Stimulated activated CD4-positive, alpha-beta T cell treated with anti-CD3 and anti-CD28 coated beads, Interleukin-4, amount 100 ng/mL, for 1 hour (primary cell): ENCODE data around the gene KCNAB1.
"Not testable (repeated sequence)": the region's sequence is repeated elsewhere in the genome, so short reads cannot be mapped to it uniquely, and the experiment has no call there.

Experiments
- DNase-seq: peaks from one replicate; pipeline ENCODE4 v3.0.0-alpha.2; 2020

Gene KCNAB1

DNA sequence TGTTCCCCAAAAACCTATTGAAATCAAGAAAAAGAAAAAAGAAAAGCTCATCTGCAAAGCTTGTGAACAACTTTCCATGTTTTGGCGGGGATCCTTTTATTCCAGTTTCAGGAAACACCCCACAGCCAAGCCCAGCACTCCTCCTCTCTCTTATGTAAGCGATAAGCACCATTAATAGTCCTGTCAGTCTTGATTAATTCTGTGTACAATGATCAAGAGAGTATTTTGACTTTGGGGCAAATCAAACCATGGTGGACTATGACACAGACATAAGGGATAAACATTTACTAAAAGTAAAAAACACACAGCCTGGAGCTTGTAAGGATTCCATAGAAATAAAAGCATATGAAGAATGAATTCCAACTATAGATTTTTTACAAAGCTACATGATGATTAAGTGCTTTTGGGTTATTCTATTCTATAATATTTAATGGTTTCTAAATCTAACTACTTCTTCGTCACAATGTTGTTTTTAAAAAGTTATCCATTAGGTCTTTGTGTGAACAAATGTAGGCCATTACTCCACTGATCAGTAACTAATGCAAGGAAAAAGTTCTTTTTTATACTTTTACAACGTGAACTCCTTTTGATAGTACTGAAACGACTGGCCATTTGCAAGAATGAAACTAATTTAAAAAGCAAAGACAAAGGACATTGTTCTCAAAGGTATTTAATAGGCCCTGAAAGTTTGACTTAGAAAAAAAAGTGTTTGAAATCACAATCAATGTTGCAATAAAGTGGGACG lies 106.5 kb downstream of the KCNAB1 start:
- no peak for DNase-seq

DNA sequence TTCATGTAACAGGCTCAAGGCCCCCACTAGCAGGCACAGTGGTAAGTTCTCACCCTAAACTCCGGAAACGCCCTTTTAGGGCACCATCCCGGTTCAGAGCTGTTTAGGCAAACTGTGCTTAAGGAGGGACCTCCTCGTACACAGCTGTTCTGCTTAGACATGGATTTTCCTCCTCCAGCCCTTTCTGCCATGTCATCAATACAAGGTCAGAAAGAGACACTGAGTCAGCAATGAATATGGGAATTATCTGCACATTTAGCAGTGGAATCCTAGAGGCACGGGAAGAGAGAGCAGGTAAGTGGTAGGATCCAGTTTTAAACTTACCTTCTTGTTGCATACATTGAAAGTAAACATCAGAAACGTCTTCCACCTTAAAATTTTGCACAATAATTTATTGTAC lies 107.3 kb downstream of the KCNAB1 start:
- no peak for DNase-seq

DNA sequence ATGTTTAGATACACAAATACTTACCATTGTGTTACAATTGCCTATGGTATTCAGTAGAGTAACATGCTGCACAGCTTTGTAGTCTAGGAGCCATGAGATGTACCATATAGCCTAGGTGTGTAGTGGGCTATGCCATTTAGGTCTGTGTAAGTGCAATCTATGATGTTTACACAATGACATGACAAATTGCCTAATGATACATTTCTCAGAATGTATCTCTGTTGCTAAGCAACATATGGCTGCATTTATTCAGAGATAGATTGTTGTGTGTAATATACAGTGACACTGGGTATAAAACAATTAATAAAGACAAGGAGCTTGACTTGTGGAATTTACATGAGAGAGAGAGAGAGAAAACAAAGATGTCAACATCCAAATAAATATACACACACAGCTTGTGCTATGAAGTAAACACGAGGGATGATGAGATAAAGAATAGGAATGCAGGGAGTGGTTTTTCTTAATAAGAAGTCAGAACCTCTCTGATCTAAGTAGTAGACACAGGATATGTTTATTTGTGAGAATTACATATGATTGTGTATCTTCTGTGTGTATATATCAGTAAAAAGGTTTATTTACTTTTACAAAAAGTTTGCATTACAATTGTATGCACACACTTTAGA lies 110.0 kb downstream of the KCNAB1 start:
- DNase-seq: no peak

DNA sequence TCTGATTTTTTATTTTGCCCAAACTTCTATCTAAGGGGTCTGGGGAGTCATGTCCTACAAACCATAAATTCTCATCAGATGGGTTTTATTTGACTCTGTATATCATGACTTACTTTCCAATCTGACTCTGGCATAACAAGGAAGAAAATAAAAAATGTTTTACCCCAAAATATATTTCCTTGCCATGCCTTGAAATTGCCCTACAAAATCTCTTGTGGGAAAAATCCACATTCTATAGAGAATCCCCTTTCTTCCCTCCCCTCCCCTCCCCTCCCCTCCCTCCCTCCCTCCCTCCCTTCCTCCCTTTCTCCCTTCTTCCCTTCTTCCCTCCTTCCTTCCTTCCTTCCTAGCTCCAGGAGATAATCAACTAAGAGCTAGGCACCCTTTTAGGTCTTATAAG lies 110.8 kb downstream of the KCNAB1 start:
- DNase-seq: not testable (repeated sequence)

DNA sequence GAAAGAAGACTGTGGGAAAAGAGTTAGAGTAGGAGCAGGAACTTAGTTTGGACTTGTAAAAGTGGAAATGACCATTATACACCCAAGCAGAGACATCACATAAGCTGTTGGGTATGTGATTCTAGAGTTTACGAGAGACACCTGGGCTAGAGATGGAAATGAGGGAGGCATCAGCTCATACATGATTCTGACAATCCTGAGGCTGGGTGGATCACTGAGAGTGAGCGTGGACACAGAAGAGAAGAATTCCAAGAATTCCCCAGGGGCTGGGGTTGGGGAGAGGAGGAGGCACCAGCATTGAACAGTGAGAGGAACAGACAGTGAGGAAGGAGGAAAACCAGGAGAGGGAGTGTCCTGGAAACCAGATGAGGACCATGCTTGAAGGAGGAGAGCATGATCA lies 113.5 kb downstream of the KCNAB1 start:
- DNase-seq: no peak

DNA sequence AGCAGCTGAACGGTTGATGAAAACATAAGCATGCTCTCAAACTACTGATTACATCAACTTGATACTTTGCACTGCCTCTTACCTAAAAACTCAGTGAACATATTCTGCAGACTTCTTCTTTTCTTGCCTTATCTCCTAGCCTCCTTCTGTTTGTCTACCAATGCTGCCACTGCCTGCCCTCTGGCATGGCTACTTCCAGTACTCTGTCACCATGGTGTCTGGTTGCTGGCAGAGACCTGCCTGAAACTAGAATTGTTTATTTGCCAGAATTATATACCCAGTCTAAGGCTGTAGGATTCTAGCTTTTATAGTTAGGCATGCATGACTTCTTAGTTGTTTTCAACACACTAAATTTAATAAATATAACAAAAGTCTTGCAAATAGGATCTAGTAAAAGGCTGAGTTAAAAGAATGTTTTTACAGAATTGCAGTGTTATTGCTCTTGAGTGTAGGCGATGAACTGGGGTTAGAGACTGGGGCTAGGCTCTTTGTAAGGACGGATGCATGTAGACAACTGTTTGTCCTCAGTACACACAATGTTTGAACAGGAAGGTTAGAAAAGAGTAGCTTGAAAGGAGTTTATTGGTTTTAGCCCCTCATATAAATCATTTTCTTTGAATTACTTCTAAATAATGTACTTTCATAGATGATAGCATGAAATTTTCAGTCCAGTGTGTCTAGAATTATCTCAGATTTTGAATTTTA lies 116.3 kb downstream of the KCNAB1 start:
- no peak for DNase-seq

DNA sequence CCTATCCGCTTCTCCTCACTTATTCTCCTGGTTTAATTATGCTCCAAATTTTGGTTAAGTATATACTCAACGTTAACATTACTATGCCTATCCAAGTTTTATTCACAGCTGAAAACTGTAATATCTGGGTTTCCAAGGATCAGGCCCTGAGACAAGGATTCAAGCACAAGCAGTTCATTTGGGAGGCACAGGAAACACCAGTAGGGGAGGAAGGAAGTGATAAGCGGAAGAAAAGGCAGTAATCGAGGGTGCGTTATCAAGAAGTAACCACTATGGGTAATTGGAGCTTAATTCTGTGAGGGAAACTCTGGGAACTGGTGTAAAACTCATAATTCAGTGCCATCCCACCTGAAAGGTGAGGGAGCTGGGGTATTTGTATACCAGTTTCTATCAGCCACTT lies 120.3 kb downstream of the KCNAB1 start:
- no peak for DNase-seq

DNA sequence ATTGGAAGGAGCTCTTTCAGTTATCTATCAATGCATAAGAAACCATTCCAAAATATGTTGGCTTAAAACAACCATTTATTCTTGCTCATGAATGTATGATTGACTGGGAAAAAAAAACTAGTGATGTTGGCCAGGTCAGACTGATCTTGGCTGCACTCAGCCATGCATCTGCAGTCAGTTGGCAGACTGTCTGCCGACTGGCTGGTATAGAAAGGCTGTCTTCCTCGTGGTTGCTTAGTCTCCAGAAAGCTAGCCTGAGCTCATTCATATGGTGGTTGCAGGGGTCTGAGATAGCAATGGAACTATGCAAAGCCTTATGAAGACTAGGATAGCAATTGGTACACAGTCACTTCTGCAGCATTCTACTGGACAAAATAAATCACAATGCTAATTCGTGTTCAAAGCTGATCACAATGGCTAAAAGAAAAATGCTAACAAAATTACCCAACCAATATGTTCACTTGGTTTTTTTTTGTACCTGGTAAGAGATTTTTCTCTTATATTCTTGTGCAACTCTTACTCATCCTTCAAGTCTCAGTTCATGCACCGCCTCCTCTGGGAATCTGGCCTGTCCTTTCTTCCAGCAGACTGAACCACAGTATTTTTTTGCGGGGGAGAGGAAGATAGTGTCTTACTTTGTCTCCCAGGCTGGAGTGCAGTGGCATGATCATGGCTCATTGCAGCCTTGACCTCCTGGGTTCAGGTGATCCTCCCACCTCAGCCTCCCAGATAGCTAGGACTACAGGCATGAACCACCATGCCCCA lies 126.8 kb downstream of the KCNAB1 start:
- DNase-seq: no peak

DNA sequence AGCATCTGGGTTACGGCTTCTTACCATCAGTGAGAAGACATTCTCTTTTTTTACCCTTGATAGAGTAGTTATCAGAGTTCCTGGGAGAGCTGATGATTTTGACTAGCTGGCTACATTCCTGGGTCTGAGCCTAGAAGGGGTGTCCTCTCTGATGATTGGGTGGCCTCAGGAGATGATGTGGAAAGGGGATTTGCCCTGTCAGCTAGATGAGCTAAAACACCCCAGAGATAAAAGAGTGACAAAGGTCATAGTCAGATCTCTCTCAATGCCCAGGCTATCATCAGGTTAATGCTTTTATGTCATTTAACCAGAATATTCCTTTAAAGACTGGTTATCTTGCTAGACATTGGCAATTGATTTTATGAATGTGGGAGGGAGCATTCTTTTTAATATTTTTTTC lies 130.2 kb downstream of the KCNAB1 start:
- DNase-seq: no peak

DNA sequence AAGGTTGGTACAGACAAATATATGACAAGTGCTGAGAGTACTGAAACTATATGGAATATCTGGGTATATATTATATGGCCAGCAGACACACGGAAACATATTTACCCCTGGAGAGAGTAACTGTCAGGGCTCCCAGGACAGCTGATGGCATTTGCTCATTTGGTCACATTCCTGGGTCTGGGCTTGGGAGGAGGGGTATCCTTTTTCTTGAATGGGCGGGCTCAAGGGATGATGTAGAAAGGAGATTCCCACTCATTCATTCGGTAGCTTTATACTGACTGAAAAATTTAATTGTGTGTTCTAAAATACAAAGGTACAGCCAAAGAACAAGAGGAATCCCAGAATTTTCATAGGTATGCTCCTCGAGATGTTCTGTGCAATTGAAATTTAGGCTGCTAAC lies 131.0 kb downstream of the KCNAB1 start:
- DNase-seq: no peak

DNA sequence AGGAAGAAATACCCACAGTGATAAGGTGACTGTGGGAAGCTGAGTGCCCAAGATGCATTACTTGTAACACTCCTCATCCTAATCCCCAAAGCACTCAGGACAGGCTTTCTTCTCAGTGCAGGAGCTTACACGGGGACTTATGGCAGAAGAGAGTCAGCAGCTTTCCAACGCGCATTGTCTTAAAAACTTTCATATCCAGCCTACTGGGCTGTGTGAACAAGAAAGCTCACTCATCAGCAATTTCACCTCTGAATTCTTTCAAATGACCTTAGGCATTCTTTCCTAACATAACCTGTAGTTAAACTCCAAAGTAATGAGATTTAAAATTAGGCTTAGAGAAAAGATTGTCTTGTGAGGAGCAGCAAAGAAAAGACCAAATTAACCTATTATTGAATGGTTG lies 132.3 kb downstream of the KCNAB1 start:
- DNase-seq: no peak

DNA sequence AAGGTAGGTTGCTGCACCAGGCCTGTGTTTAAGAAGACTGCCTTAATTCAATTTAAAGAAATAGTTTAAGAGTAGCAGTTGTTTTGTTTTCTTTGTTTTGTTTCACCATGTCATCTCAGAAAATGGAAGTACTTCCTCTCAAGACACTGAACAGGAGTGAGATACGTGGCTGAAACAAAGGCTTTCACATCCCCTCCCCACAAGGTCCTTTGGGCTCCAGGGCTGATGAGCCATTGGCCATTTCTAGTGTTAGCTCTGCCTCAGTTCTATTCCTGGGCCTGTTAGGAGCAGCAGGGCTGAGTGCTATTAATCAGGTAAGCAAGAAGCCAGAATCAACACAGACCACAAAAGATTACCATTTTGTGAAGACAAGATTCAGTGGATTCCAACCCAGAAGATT lies 132.8 kb downstream of the KCNAB1 start:
- no peak for DNase-seq

DNA sequence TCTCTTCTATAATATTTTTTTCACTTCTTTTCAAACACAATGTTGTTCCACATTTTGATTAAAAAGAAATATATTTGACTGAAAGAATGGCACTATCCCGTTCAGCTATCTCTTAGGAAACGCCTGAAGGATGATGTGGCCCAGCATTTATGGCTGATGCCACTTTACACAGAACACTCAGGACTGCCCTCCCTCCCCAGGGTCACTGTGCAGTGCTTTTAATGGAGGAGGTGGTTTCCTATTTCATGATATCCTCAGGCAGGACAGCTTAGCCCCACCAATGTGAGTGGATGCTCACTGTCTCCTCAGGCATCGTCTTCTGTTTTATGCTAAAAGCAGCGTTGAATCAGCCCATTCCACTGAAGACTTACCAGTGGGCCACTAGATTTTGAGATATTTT lies 135.9 kb downstream of the KCNAB1 start:
- DNase-seq: no peak

DNA sequence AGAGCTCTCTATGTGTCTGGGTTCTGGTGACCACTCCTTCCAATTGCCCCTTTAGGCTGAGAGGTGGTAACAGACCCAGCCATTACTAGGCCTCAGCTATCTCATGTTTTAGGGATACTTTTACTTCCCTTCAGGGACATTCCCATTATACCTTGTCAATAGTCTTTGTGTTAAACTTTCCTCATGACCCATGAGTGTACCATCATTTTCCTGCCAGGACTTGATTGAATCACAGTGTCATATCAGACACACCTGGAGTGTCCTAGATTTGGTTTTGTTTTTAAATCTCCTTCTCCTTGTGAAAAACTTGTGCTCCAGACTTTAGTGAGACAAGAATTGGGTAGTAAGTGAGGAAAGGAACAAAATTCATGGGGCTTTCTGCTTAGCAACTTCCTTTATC lies 136.6 kb downstream of the KCNAB1 start:
- no peak for DNase-seq

DNA sequence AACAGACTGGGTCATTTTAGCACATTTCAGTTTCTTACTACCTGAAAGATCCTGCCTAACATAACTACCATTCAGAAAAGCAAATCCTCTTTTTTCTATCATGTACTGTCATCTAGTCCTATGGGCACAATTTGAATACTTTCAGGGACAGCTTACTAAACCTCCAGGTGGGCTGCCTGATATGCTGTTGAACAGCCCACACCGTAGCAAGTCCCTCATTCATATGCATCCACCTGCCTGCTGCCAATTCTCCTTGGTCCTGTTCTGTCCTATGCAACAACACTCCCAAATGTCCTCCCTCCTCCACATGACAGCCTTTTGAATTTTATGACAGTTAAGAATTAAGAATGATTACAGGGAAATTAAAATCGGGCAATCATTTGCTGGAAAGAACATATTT lies 137.9 kb downstream of the KCNAB1 start:
- no peak for DNase-seq

DNA sequence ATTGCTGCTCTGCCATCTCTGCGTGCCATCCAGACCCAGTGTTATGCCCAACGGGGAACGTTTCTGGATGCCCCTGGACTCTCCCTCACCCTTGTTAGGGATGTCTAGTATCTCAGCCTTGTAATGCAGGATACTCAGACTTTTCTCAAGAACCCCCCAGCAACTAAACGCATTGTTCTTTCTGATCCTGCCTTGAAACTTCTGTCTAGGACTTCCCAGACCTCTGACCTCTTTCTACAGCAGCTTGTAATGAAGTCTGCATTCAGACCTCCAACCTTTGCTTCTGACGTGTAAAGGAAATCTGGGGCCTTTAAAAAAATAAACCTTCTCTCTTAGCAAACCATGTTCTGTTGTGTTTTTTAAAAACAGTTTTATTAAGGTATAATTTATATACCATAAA lies 139.5 kb downstream of the KCNAB1 start:
- DNase-seq: no peak

DNA sequence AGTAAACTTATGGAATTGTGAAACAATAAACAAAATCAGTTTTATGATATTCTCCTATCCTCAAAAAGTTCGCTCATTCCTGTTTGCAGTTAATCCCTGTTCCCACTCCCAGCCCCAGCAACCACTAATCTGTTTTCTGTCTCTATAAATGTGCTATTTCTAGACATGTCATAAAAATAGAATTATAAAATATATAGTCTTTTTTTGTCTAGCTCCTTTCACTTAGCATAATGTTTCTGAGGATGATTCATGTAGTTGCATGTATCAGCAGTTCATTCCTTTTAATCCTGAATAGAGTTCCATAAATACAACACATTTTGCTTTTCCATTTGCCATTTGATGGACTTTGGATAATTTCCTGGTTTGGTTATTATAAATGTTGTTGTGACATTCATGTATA lies 140.0 kb downstream of the KCNAB1 start:
- DNase-seq: no peak

DNA sequence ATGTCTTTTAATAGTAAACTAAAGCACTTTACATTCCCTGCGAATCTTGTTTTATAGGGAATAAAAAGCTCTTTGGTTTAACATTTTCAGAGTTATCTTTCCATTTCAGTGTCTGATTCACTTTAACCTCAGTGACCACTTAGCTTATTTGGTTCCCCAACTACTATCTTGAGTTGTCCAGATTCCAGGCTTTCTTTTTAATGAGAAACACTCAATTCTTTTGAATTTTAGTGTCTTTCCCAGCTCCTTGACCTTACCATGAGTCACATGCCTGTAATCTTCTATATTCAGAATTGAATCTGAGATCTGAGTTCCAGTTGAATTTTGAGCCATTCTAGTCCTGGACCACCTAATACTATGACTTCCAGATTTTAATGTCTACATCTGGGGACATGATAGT lies 144.4 kb downstream of the KCNAB1 start:
- no peak for DNase-seq

DNA sequence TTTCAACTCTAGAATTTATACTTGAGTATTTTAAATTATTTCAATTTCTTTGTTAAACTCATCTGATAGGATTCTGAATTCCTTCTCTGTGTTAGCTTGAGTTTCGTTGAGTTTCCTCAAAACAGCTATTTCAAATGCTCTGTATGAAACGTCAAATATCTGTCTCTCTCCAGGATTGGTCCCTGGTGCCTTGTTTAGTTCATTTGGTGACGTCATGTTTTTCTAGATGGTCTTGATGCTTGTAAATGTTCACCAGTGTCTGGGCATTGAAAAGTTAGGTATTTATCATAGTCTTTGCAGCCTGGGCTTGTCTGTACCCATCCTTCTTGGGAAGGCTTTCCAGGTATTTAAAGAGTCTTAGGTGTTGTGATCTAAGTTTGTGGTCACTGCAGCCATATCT lies 151.1 kb downstream of the KCNAB1 start:
- no peak for DNase-seq

DNA sequence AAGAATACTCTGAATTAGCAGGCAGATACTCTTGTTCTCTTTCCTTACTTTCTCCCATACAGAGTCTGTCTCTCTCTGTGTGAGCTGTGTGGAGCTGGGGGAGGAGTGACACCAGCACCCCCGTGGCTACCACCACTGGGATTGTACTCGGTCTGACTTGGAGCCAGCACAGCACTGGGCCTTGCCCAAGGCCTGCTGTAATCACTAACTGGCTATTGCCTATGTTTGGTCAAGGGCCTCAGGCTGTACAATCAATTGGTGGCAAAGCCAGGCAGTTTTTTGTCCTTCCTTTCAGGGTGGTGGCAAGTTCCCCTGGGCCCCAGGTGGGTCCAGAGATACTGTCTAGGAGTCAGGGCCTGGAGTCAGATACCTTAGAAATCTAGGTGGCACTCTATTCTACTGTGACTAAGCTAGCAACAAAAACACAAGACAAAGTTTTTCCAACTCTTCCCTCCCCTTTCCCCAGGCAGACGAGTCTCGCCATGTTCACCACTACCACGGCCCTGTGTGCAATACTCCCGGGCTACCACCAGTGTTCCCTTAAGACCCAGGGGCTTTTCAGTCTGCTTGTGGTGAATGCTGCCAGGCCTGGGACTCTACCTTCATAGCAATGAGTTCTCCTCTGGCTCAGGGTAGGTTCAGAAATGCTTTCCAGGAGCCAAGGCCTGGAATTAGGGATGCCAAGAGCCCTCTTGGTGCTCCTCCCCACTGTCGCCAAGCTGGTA lies 151.8 kb downstream of the KCNAB1 start:
- no peak for DNase-seq

DNA sequence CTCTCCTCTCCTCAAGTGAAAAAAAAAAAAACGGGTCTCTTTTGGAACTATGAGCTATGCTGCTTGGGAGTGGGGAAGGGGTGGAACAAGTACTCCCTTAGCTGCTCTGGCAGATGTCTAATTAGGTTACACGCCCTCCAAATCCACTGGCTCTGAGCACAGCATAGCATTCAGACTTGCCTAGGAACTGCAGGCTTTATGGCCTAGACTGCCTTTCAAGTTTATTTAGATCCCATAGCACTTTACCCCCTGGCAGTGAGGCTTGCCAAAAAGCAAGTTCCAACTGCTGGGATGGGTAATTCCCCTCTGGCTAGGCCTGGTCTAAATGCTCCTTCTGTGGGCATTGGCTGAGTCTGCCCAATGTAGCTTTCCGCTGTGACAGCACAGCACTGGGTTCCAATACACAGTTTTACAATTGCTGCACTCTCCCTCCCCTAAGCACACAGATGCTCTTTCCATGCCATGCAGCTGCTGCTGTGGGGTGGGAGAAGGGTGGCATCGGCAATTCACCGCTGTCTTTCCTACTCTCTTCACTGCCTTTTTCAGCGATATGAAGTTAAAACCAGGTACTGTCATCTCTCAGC lies 152.8 kb downstream of the KCNAB1 start:
- DNase-seq: no peak

DNA sequence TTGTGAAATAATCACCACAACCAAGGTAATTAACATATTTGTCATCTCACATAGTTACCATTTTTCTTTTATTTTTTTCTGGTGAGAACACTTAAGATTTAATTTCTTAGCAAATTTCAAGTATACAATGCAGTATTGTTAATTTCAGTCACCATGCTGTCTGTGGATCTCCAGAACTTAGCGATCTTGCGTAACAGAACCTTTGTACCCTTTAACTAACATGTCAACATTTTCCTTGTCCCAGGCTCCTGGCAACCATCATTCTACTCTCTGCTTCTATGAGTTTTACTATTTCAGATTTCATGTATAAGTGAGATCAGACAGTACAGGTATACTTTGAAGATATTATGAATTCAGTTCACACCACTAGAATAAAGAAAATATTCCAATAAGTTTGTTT lies 154.4 kb downstream of the KCNAB1 start:
- DNase-seq: no peak

DNA sequence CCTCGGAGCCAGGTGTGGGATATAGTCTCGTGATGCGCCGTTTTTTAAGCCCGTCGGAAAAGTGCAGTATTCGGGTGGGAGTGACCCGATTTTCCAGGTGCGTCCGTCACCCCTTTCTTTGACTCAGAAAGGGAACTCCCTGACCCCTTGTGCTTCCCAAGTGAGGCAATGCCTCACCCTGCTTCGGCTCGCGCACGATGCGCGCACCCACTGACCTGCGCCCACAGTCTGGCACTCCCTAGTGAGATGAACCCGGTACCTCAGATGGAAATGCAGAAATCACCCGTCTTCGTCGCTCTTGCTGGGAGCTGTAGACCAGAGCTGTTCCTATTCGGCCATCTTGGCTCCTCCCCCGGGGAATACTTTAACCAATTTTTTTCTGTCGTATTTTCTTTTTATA lies 164.3 kb downstream of the KCNAB1 start:
- not testable (repeated sequence) for DNase-seq
